Subcutaneous abdominal adipose tissue (tissue), 5 donors: ENCODE data around the gene MRPS34.

Source experiments
- H3K27ac ChIP-seq: one replicate; pipeline ENCODE4 v1.7.0; 2013; ENCODE audit warnings: low read depth, mild to moderate bottlenecking, inconsistent platforms, low read length, moderate library complexity
- H3K27me3 ChIP-seq, 5 donors: one replicate each; pipeline ENCODE4 v1.7.0; 2013; ENCODE audit warnings: low read length in 5 of 5, inconsistent platforms in 1 of 5; ENCODE audit not compliant: control insufficient read depth in 5 of 5, insufficient read depth in 4 of 5
- H3K36me3 ChIP-seq, 5 donors: one replicate each; pipeline ENCODE4 v1.7.0; 2013; ENCODE audit warnings: low read length in 5 of 5; ENCODE audit not compliant: control insufficient read depth in 5 of 5, insufficient read depth in 5 of 5
- H3K4me1 ChIP-seq, 5 donors: one replicate each; pipeline ENCODE4 v1.7.0; 2013; ENCODE audit warnings: low read length in 5 of 5, mild to moderate bottlenecking in 3 of 5, moderate library complexity in 1 of 5; ENCODE audit not compliant: control insufficient read depth in 5 of 5, insufficient read depth in 5 of 5
- H3K4me3 ChIP-seq, 5 donors: one replicate each; pipeline ENCODE4 v1.7.0; 2013; ENCODE audit warnings: low read length in 5 of 5, low read depth in 1 of 5
- H3K9ac ChIP-seq, 5 donors: one replicate each; pipeline ENCODE4 v1.7.0; 2013; ENCODE audit warnings: low read length in 5 of 5, mild to moderate bottlenecking in 4 of 5, moderate library complexity in 3 of 5
- H3K9me3 ChIP-seq, 5 donors: one replicate each; pipeline ENCODE4 v1.7.0; 2013; ENCODE audit warnings: low read length in 5 of 5; ENCODE audit not compliant: control insufficient read depth in 5 of 5
- donor health status: healthy.
- donor health status: healthy.
- donor health status: healthy.
- donor health status: healthy.
- donor health status: healthy.

Gene MRPS34

GRCh38 chr16:1775846-1776671 lies 3.1 kb upstream of the MRPS34 start:
- Histone ChIP-seq H3K36me3 (peaks cover 0 to 57% (median 43%) of the 10 kb centered on the region in 5 donors), H3K27me3 (no peaks in the 10 kb centered on the region), H3K27ac (no peak overlapping the region), H3K9me3 (no peaks in the 10 kb centered on the region), H3K4me3 (no peak overlapping the region), H3K4me1 (peaks cover 7 to 39% (median 37%) of the 10 kb centered on the region in 5 donors), H3K9ac (no peak overlapping the region)

- H3K4me1 ChIP-seq = peaks cover 7 to 43% (median 39%) of the 10 kb centered on the region in 5 donors
- H3K9ac ChIP-seq = peak overlapping the region in 1 of 5 donors; percentile 84
- peaks cover 0 to 49% (median 38%) of the 10 kb centered on the region in 5 donors for H3K36me3 ChIP-seq
- H3K27me3 ChIP-seq = no peaks in the 10 kb centered on the region
- no peak overlapping the region for H3K27ac ChIP-seq
- no peak overlapping the region for H3K4me3 ChIP-seq
- no peaks in the 10 kb centered on the region for H3K9me3 ChIP-seq
These were observed 2.3 kb upstream of the MRPS34 start for GRCh38 chr16:1775006-1775845.

- H3K36me3 ChIP-seq = peaks cover 0 to 45% (median 37%) of the 10 kb centered on the region in 5 donors
- peak overlapping the region in 3 of 5 donors; percentile 84 to 91 (median 88) for H3K9ac ChIP-seq
- H3K9me3 ChIP-seq = no peaks in the 10 kb centered on the region
- H3K4me3 ChIP-seq = peak overlapping the region in 3 of 5 donors; percentile 89 to 96 (median 91)
- H3K4me1 ChIP-seq = peaks cover 7 to 45% (median 40%) of the 10 kb centered on the region in 5 donors
- no peak overlapping the region for H3K27ac ChIP-seq
- no peaks in the 10 kb centered on the region for H3K27me3 ChIP-seq
These were observed 1.5 kb upstream of the MRPS34 start for GRCh38 chr16:1774448-1774780.

- Histone ChIP-seq H3K27me3 (no peaks in the 10 kb centered on the region), H3K9me3 (no peaks in the 10 kb centered on the region), H3K9ac (peak overlapping the region; percentile 16 to 91 (median 88)), H3K36me3 (peaks cover 0 to 44% (median 34%) of the 10 kb centered on the region in 5 donors), H3K27ac (peak overlapping the region; percentile 62), H3K4me1 (peaks cover 7 to 45% (median 40%) of the 10 kb centered on the region in 5 donors), H3K4me3 (peak overlapping the region; percentile 55 to 96 (median 89))
These were observed 941 bp upstream of the MRPS34 start for GRCh38 chr16:1773703-1774447.

GRCh38 chr16:1772362-1772907 lies 499 bp downstream of the MRPS34 start, which contains the start of gene EME2:
Gene EME2 (plus strand): TSS chr16:1772810. CDS start chr16:1773228, 418 bp downstream.
- H3K36me3 ChIP-seq = peaks cover 0 to 45% (median 38%) of the 10 kb centered on the region in 5 donors
- H3K4me3 ChIP-seq = peak within 1 kb of the TSS; percentile 73 to 96 (median 90)
- peaks cover 7 to 45% (median 40%) of the 10 kb centered on the region in 5 donors for H3K4me1 ChIP-seq
- no peaks in the 10 kb centered on the region for H3K9me3 ChIP-seq
- H3K27me3 ChIP-seq = no peaks in the 10 kb centered on the region
- H3K9ac ChIP-seq = peak within 1 kb of the TSS; percentile 26 to 91 (median 88)
- peak within 1 kb of the TSS; percentile 62 for H3K27ac ChIP-seq

GRCh38 chr16:1771864-1772361 lies 1.0 kb downstream of the MRPS34 start:
- Histone ChIP-seq H3K9ac (peak overlapping the region; percentile 26 to 91 (median 88)), H3K27ac (peak overlapping the region; percentile 62), H3K4me3 (peak overlapping the region; percentile 73 to 96 (median 90)), H3K4me1 (peaks cover 7 to 45% (median 40%) of the 10 kb centered on the region in 5 donors), H3K27me3 (no peaks in the 10 kb centered on the region), H3K9me3 (no peaks in the 10 kb centered on the region), H3K36me3 (peaks cover 0 to 45% (median 38%) of the 10 kb centered on the region in 5 donors)

- Histone ChIP-seq H3K9ac (peak within 1 kb of the TSS; percentile 26 to 91 (median 88)), H3K27ac (peak within 1 kb of the TSS; percentile 62), H3K27me3 (no peaks in the 10 kb centered on the region), H3K4me1 (peaks cover 7 to 45% (median 40%) of the 10 kb centered on the region in 5 donors), H3K9me3 (no peaks in the 10 kb centered on the region), H3K4me3 (peak within 1 kb of the TSS; percentile 73 to 96 (median 90)), H3K36me3 (peaks cover 0 to 45% (median 38%) of the 10 kb centered on the region in 5 donors)
These were observed 1.6 kb downstream of the MRPS34 start, which contains the start of gene NME3 for GRCh38 chr16:1771188-1771863. Gene NME3 (minus strand): TSS chr16:1771543. CDS start chr16:1771534, 9 bp downstream.

GRCh38 chr16:1770328-1771187 lies 2.4 kb downstream of the MRPS34 start:
- H3K4me3 ChIP-seq = peak overlapping the region in 4 of 5 donors; percentile 73 to 96 (median 90)
- H3K9me3 ChIP-seq = no peaks in the 10 kb centered on the region
- no peaks in the 10 kb centered on the region for H3K27me3 ChIP-seq
- H3K36me3 ChIP-seq = peaks cover 0 to 45% (median 38%) of the 10 kb centered on the region in 5 donors
- peak overlapping the region; percentile 62 for H3K27ac ChIP-seq
- H3K9ac ChIP-seq = peak overlapping the region in 3 of 5 donors; percentile 45 to 75 (median 66)
- peaks cover 7 to 45% (median 40%) of the 10 kb centered on the region in 5 donors for H3K4me1 ChIP-seq
